ENCODE results near the gene VSIG8. TPM values are rescaled to one million over a fixed set of nuclear protein-coding genes. Genes with fewer than 3 reads are reported as not detected.
A peak's percentile ranks its signal among the peaks of the same experiment; 100 is the strongest.
"Not testable (repeated sequence)": the region's sequence is repeated elsewhere in the genome, so short reads cannot be mapped to it uniquely, and the experiment has no call there.

Gene VSIG8, protein sequence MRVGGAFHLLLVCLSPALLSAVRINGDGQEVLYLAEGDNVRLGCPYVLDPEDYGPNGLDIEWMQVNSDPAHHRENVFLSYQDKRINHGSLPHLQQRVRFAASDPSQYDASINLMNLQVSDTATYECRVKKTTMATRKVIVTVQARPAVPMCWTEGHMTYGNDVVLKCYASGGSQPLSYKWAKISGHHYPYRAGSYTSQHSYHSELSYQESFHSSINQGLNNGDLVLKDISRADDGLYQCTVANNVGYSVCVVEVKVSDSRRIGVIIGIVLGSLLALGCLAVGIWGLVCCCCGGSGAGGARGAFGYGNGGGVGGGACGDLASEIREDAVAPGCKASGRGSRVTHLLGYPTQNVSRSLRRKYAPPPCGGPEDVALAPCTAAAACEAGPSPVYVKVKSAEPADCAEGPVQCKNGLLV
- under 1 TPM in 1 of 6 donors, not detected in 5; 0.34 TPM for total RNA-seq

DNA sequence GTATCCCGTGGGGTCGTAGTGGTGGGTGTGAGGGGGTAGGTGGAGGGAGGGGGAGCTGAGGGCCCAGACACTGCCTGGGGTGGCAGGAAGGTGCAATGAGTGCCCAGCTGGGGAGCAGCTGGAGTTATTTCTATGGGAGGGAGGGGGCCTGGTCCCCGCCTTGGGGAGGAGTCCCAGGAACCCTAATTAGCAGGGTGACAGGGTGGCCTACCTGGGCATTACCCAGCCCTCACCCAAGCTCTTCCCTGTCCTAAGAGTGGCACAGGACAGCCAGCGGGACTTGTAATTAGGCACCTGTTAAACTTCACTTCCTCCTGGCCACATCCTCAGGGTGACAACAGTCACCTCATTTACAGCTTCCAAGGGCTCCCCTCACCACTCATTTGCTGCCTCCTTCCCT is at the start of gene VSIG8:
Gene VSIG8 (minus strand): TSS at position 101 of the 400 bp plus-strand sequence. CDS start 136 bp downstream, outside the sequence.
- no peak within 1 kb of the TSS for H3K27ac ChIP-seq
- peaks cover 0 to 3% (median 0%) of the 10 kb centered on the region in 4 donors for H3K36me3 ChIP-seq
- WGBS, 2 donors: 80 to 87% methylated on average over 4 of the region's 4 CpGs
- no peak for ATAC-seq (ENCODE audit: low FRiP score in 2 of 2)
- no peaks in the 10 kb centered on the region for H3K27me3 ChIP-seq
- H3K9me3 ChIP-seq: no peaks in the 10 kb centered on the region
- peaks cover 0 to 2% (median under 1%) of the 10 kb centered on the region in 4 donors for H3K4me1 ChIP-seq
- TF ChIP-seq POLR2A (IDR thresholded peaks at IDR 0.05) (no peak), POLR2AphosphoS5 (IDR thresholded peaks at IDR 0.05) (no peak), EP300 (IDR thresholded peaks at IDR 0.05) (no peak)
- TF ChIP-seq, protein P1, sequence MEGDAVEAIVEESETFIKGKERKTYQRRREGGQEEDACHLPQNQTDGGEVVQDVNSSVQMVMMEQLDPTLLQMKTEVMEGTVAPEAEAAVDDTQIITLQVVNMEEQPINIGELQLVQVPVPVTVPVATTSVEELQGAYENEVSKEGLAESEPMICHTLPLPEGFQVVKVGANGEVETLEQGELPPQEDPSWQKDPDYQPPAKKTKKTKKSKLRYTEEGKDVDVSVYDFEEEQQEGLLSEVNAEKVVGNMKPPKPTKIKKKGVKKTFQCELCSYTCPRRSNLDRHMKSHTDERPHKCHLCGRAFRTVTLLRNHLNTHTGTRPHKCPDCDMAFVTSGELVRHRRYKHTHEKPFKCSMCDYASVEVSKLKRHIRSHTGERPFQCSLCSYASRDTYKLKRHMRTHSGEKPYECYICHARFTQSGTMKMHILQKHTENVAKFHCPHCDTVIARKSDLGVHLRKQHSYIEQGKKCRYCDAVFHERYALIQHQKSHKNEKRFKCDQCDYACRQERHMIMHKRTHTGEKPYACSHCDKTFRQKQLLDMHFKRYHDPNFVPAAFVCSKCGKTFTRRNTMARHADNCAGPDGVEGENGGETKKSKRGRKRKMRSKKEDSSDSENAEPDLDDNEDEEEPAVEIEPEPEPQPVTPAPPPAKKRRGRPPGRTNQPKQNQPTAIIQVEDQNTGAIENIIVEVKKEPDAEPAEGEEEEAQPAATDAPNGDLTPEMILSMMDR (IDR thresholded peaks at IDR 0.05): no peak
- no peak within 1 kb of the TSS for H3K4me3 ChIP-seq
- DNase-seq: no peak

DNA sequence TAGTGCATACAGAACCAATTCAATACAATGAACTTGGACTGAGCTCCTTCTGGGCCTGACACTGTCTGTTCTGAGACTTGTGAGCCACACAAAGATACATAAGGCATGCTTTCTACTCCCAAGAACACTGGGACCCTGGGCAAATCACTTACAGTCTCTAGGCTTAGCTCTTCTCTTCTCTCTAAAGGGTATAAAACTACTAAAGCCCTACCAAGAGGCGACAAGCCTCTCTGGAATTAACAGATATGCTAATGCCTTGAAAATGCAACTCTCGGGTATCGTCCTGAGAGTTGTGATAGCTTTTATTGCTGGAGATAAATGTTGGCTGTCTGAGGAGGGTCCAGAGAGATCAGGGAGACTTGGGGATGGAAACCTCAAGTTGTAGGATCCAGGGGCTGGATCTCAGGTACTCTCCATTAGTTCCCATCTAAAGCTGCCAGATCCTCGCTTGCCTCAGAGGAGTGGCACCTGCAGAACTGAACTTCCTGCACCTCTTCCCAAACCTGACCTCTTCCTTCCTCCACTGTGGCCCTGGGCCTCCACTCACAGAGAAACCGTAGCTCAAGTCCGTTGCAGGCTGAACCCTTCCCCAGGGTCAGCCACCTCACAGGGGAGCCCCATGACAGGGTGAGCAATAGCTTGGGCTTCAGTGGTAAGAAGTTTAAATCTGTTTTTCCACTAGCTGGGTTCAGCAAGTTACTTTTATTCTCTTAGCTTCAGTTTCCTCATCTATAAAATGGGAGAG is 49.0 kb upstream of the VSIG8 start:
- Histone ChIP-seq H3K36me3 (peaks cover 0 to 13% (median 5%) of the 10 kb centered on the region in 4 donors), H3K27me3 (no peaks in the 10 kb centered on the region), H3K4me1 (peaks cover 37 to 69% (median 68%) of the 10 kb centered on the region in 4 donors), H3K27ac (peak overlapping the region; percentile 67 to 88 (median 82)), H3K4me3 (no peak overlapping the region), H3K9me3 (no peaks in the 10 kb centered on the region)
- DNase-seq: peak in 1 of 2 donors; percentile 30
- TF ChIP-seq, protein P1 (IDR thresholded peaks at IDR 0.05): no peak
- TF ChIP-seq POLR2AphosphoS5 (IDR thresholded peaks at IDR 0.05) (no peak), EP300 (IDR thresholded peaks at IDR 0.05) (no peak), POLR2A (IDR thresholded peaks at IDR 0.05) (no peak)
- 60 to 68% methylated on average over 6 of the region's 6 CpGs for WGBS, 2 donors
- no peak for ATAC-seq (ENCODE audit: low FRiP score in 2 of 2)

- DNase-seq (no peak), ATAC-seq (ENCODE audit: low FRiP score in 2 of 2) (no peak)
- no peaks in the 10 kb centered on the region for H3K9me3 ChIP-seq
- H3K36me3 ChIP-seq: no peaks in the 10 kb centered on the region
- TF ChIP-seq, protein P1 (IDR thresholded peaks at IDR 0.05): no peak
- no peak for TF ChIP-seq POLR2AphosphoS5 (IDR thresholded peaks at IDR 0.05)
- no peak for TF ChIP-seq POLR2A (IDR thresholded peaks at IDR 0.05)
- TF ChIP-seq EP300 (IDR thresholded peaks at IDR 0.05): no peak
- H3K27ac ChIP-seq: peak overlapping the region in 2 of 4 donors; percentile 14 to 30
- no peaks in the 10 kb centered on the region for H3K27me3 ChIP-seq
- WGBS, 2 donors: 84 to 89% methylated on average over 8 to 9 of the region's 9 CpGs
- H3K4me1 ChIP-seq: peaks cover 30 to 41% (median 38%) of the 10 kb centered on the region in 4 donors
- H3K4me3 ChIP-seq: no peak overlapping the region
Measured at GRCh38 chr1:159908031-159908940, 45.8 kb upstream of the VSIG8 start.

DNA sequence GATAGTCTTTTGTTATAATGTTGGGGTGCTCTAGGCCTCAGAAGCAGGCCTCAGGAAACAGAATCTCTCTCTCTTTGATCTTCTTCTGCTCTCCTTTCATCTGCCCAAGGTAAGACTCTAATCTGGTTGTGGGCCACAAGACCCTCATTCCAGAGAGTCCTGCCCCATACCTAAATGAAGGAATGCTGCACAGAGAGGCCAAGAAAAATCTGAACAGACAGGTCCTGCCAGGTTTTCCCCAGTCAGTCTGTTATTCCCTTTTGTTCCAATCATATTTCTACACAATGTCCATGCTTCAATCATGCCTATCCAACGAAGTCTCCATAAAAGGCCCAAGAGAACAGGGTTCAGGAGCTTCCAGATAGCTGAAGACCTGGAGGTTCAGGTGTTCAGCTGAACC is 44.5 kb upstream of the VSIG8 start:
- WGBS, 2 donors: 42 to 74% methylated on average over 1 of the region's 1 CpG
- no peaks in the 10 kb centered on the region for H3K27me3 ChIP-seq
- H3K9me3 ChIP-seq: no peaks in the 10 kb centered on the region
- H3K4me1 ChIP-seq: peaks cover 24 to 28% (median 26%) of the 10 kb centered on the region in 4 donors
- no peak for TF ChIP-seq EP300 (IDR thresholded peaks at IDR 0.05)
- no peak for TF ChIP-seq POLR2A (IDR thresholded peaks at IDR 0.05)
- TF ChIP-seq, protein P1 (IDR thresholded peaks at IDR 0.05): no peak
- TF ChIP-seq POLR2AphosphoS5 (IDR thresholded peaks at IDR 0.05): no peak
- ATAC-seq (ENCODE audit: low FRiP score in 2 of 2) (no peak), DNase-seq (no peak)
- no peak overlapping the region for H3K4me3 ChIP-seq
- no peak overlapping the region for H3K27ac ChIP-seq
- H3K36me3 ChIP-seq: no peaks in the 10 kb centered on the region

DNA sequence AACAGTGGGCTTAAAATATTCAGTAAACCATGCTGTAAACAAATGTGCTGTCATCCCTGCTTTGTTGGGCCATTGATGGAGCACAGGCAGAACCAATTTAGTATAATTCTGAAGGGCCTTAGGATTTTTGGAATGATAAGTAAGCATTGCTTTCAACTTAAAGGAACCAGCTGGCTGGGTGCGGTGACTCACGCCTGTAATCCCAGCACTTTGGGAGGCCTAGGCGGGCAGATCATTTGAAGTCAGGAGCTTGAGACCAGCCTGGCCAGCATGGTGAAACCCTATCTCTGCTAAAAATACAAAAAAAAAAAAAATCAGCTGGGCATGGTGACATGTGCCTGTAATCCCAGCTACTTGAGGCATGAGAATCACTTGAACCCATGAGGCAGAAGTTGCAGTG is 41.6 kb upstream of the VSIG8 start:
- WGBS, 2 donors: 69 to 84% methylated on average over 3 of the region's 3 CpGs
- not testable (repeated sequence) for H3K36me3 ChIP-seq; H3K9me3 ChIP-seq; ATAC-seq (ENCODE audit: low FRiP score in 2 of 2); H3K4me3 ChIP-seq; H3K27me3 ChIP-seq; H3K27ac ChIP-seq; DNase-seq
- peaks cover 10 to 19% (median 18%) of the 10 kb centered on the region in 4 donors for H3K4me1 ChIP-seq

Measured in upper lobe of left lung (tissue), 6 donors.